Fibroblast of skin of right biceps (primary cell): ENCODE data around the gene SCYL1.
"Not testable (repeated sequence)": the region's sequence is repeated elsewhere in the genome, so short reads cannot be mapped to it uniquely, and the experiment has no call there.

Source experiments
- DNase-seq: peaks from one replicate; pipeline ENCODE4 v3.0.0-alpha.2; 2013

Gene SCYL1

GRCh38 chr11:65506290-65506771 lies 18.6 kb upstream of the SCYL1 start:
- no peak for DNase-seq

GRCh38 chr11:65506772-65507505 lies 17.9 kb upstream of the SCYL1 start:
- no peak for DNase-seq

DNA sequence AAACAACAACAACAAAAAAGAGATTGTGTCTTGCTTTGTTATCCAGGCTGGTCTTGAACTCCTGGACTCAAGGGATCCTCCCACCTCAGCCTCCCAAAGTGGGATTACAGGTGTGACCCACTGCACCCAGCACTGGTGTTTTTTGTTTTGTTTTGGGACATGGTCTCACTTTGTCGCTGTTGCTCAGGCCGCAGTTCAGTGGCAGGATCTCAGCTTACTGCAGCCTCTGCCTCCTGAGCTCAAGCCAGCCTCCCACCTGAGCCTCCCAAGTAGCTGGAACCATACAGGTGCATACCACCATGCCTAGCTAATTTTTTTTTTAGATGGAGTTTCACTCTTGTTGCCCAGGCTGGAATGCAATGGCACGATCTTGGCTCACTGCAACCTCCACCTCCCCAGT lies 12.6 kb upstream of the SCYL1 start:
- DNase-seq, result not testable (repeated sequence)

DNA sequence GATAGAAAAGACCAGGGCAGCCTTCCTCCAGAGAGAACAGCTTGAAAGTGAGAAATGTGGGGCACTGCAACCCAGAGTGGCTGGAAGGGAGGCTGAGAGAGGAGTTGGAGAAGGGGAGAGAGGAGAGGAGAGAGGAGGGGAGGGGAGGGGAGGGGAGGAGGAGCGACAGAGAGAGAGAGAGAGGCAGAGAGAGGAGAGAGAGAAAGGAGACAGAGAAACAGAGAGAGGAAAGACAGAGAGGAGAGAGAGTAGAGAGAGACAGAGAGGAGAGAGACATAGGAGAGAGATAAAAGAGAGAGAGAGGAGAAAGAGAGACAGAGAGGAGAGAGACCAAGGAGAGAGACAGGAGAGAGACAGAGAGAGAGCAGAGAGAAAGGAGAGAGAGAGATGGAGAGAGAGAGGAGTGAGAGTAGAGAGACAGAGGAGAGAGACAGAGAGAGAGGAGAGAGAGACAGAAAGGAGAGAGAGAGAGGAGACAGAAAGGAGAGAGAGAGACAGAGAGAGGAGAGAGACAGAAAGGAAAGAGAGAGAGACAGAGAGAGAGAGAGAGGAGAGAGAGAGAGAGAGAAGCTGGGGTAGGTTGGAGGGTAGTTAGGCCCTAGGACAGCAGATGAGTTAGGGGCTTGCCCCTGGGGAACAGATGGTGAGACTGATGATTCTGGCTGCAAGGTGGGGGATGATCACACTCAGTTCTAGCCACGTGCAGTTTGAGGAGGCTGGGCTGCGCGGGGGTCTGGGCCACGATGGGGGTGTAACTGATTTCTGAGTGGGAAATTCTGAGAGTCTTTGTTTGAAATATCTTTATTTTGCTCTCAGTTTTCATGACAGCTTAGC lies 8.5 kb upstream of the SCYL1 start:
- no peak for DNase-seq

- DNase-seq, result not testable (repeated sequence)
Observed at GRCh38 chr11:65518941-65519549, 5.8 kb upstream of the SCYL1 start.

DNA sequence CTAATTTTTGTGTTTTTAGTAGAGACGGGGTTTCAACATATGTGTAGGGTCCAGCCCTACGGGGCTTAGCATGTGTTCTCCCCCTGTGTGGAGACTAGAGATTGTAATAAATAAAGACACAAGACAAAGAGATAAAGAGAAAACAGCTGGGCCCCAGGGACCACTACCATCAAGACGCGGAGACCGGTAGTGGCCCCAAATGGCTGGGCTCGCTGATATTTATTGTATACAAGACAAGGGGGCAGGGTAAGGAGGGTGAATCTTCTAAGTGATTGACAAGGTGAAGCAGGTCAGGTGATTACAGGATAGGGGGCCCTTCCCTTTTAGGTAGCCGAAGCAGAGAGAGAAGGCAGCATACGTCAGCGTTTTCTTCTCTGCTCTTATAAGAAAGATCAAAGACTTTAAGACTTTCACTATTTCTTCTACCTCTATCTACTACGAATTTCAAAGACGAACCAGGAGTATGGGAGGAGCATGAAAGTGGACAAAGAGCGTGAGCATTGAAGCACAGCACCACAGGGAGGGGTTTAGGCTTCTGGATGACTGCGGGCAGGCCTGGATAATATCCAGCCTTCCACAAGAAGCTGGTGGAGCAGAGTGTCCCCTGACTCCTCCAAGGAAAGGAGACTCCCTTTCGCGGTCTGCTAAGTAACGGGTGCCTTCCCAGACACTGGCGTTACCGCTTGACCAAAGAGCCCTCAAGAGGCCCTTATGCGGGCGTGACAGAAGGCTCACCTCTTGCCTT lies 2.9 kb upstream of the SCYL1 start:
- DNase-seq, result not testable (repeated sequence)

DNA sequence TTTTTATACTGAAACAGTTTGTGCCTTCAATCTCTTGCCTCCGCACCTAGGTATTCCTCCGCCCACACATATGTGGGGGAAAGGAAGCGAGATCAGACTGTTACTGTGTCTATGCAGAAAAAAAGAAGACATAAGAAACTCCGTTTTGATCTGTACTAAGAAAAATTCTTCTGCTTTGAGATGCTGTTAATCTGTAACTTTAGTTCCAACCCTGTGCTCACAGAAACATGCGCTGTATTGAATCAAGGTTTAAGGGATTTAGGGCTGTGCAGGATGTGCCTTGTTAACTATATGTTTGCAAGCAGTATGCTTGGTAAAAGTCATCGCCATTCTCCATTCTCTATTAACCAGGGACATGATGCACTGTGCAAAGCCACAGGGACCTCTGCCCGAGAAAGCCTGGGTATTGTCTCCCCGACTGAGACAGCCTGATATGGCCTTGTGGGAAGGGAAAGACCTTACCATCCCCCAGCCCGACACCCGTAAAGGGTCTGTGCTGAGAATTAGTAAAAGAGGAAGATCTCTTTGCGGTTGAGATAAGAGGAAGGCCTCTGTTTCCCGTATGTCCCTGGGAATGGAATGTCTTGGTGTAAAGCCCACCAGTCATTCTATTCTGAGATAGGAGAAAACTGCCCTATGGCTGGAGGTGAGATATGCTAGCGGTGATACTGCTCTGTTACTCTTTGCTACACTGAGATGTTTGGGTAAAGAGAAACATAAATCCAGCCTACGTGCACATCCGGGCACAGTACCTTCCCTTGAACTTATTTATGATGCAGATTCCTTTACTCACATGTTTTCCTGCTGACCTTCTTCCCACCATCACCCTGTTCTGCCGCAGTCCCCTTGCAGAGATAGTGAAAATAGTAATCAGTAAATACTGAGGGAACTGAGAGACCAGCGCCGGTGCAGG lies 1.9 kb upstream of the SCYL1 start:
- not testable (repeated sequence) for DNase-seq

DNA sequence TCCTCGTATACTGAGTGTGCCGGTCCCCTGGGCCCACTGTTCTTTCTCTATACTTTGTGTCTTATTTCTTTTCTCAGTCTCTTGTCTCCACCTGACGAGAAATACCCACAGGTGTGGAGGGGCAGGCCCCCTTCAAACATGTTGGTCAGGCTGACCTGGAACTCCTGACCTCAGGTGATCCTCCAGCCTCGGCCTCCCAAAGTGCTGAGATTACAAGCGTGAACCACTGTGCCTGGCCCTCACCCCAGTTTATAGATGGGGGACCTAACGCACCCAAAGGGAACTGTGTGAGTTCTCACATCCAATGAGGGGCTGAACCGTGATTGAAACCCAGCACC lies 1.3 kb upstream of the SCYL1 start:
- not testable (repeated sequence) for DNase-seq

DNA sequence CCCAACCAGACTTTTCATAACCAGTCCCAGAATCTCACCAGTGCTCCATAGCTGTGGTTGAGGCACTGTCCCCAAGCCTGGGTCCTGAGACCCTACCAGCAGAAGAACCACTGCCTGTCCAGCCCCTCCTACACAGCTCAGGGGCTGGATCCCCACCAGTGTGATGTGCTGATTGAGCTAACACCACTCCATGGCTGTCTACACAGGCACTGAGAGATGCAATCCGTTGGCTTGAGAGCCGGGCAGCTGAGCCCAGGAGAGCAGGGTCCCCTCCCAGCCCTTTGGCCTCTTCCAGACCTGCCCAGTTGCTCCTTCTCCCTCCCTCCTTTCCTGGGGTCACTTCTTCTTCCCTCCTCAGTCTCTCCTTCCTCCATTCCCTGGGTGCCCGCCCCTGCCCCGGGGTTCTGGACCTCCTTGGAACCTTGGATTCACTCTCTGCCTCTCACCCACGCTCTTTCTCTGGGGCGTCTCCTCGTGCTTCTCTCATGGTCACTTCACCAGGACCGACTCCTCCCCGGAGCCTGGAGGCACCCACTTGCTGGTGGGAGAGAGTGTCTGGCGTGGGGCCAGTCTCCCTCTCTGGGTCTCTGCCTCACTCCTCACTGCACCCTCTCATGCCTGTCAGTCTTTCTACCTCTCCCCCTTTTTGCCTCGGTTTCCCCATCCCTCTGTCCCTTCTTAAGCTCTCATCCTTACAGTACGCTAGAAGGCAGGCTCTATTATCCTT lies 706 bp upstream of the SCYL1 start:
- DNase-seq, result no peak

DNA sequence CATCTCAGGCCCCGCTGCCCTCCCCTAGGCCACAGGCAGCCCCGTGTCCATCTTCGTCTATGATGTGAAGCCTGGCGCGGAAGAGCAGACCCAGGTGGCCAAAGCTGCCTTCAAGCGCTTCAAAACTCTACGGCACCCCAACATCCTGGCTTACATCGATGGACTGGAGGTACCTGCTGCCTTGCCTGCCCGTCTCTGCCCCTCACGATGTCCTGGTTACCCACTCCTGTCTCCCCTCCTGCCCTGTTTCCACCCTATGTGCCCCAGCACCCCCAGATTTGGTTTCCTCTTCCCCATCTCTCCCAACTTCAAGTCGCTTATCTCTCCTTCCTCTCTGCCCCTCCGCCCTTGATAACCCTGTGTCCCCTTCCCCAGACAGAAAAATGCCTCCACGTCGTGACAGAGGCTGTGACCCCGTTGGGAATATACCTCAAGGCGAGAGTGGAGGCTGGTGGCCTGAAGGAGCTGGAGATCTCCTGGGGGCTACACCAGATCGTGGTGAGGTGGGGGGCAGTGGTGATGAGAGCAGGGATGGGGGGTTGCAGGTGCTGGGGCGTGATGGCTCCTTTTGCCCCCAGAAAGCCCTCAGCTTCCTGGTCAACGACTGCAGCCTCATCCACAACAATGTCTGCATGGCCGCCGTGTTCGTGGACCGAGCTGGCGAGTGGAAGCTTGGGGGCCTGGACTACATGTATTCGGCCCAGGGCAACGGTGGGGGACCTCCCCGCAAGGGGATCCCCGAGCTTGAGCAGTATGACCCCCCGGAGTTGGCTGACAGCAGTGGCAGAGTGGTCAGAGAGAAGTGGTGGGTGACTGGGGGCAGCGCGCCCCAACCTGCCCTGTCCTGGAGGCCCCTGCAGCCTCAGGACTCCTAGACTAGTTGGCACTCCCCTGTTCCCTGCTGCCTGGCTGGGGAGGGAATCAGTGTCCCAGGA lies 930 bp downstream of the SCYL1 start:
- no peak for DNase-seq

GRCh38 chr11:65526744-65527143 lies 1.9 kb downstream of the SCYL1 start:
- DNase-seq, result no peak

- DNase-seq, result no peak
Observed at GRCh38 chr11:65528819-65529350, 4.0 kb downstream of the SCYL1 start.

DNA sequence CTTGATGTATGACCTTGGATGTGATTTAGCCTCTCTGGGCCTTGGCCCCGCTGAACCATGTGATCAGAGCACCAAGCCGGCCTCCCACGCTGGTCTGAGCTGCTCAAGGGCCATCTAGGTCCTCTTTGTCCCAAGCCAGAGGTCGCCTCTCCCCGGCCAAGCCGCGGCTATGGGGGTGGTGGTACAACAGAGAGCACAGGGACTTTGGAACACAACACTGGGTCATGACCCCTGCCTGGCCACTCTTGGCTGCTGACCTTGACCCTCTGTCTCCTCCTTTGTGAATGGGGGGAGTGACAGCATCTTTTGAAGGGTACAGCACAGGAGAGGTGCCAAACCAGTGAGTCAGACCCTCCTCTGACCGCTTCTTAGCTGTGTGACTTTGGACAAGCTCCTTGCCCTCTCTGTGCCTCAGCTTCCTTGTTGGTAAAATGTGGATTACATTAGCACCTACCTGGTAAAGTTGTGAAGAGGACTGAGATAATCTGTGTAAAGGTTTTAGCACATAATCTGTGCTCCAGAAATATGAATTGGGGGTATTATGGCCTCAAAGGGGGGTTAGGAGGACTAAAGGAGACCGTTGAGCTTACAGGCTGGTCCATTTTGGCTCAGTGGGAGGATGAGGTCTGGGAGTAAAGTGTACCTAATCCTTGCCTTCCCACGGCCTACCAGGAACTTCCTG lies 4.7 kb downstream of the SCYL1 start:
- DNase-seq, result no peak

DNA sequence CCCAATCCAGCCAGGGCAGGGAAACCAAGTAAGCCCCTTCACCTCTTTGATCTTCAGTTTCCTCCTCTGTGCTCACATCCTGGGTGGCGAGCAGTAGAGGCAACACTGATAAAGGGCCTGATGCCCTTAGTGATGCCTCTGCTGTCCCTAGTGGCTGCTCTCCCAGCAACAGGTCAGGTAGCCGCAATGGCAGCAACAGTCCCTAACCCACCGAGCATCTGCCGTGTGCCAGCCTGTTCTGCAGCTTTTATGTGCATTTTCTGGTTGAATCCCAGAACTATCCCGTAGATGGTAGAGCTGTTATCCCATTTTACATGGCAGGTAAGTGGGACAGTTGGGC lies 5.2 kb downstream of the SCYL1 start:
- no peak for DNase-seq

- no peak for DNase-seq
Observed at GRCh38 chr11:65532388-65533064, 7.6 kb downstream of the SCYL1 start.

GRCh38 chr11:65535102-65535501 lies 10.2 kb downstream of the SCYL1 start:
- no peak for DNase-seq

DNA sequence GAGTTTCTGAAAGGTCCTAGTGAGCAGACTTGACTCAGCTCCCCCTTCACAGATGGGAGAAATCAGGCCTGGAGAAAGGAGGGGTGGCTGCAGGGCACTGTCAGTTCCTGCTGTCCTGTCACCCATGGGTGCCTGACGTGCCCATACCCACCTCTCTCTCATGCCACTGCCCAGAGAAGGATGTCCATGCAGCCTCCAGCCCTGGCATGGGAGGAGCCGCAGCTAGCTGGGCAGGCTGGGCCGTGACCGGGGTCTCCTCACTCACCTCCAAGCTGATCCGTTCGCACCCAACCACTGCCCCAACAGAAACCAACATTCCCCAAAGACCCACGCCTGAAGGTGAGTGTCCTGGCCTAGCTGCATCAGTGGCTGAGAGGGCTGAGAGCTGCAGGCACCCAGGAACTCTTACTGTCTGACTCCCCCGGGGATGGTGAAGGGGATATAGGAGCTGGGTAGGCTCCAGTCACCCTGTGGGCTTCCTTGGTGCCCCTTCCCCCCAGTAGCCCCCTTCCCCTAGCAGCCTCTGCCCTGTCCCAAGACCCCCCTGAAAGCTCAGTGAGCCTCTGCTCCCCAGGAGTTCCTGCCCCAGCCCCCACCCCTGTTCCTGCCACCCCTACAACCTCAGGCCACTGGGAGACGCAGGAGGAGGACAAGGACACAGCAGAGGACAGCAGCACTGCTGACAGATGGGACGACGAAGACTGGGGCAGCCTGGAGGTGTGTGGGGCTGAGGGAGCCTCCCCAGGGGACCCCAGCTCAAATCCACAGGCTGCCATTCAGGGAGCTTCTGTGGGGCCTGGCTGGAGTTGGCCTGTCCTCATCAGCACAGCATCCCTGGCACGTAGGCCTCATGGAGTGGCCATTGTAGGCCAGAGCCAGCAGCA lies 11.8 kb downstream of the SCYL1 start:
- no peak for DNase-seq

DNA sequence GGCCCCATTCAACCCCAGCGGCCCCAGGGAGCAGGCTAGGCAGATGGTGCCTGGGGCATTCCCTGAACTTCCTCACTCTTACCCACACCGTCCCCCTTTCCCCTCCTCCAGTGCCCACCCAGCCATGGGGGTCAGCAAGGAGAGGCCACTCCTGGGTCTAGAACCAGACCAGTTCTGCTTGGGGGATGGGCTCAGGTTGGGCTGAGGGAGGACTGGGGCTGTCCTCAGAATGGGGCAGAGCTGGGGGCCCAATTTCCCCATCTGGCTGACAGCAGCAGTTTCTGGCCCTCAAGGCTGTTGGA lies 12.4 kb downstream of the SCYL1 start:
- DNase-seq, result no peak
